GM23248 (cell line): ENCODE measurements around the gene TRMT2A.

ENCODE experiments used
- EZH2 ChIP-seq: fragments of 200-600 bp; sonication (generic); IDR thresholded peaks from 2 replicates; pipeline ENCODE4 v1.6.1; 2018; ENCODE audit warnings: antibody characterized with exemption, mild to moderate bottlenecking; ENCODE audit not compliant: insufficient read depth, poor library complexity, severe bottlenecking
- EZH2phosphoT487 ChIP-seq: fragments of 200-600 bp; sonication (generic); IDR thresholded peaks from 2 replicates; pipeline ENCODE4 v1.6.1; 2018; ENCODE audit warnings: antibody characterized with exemption, moderate library complexity, mild to moderate bottlenecking, low read depth; ENCODE audit not compliant: insufficient read depth

GRCh38 chr22:20121856-20122415 is 4.9 kb upstream of the TRMT2A start:
- TF ChIP-seq EZH2, result no peak
- no peak for TF ChIP-seq EZH2phosphoT487
